Stomach (tissue), 9 donors: ENCODE measurements around the gene SHMT2. TPM values are rescaled to one million over a fixed set of nuclear protein-coding genes. Genes with fewer than 3 reads are reported as not detected.

Experiments
- DNase-seq, 2 donors: peaks; one replicate each; pipeline versions ENCODE4 v3.0.0 to v3.0.0-alpha.2; 2013 to 2019
- H3K27ac ChIP-seq, 5 donors: fragments of 200-600 bp in 4 of 5; sonication (generic) in 4 of 5; one replicate each; pipeline ENCODE4 v1.5.1; 2013 to 2019; ENCODE audit warnings: mild to moderate bottlenecking in 1 of 5, moderate library complexity in 1 of 5
- H3K27me3 ChIP-seq, 3 donors: fragments of 200-600 bp; sonication (generic); one replicate each; pipeline ENCODE4 v1.5.1; 2017 to 2019; ENCODE audit warnings: mixed run types in 1 of 3
- H3K36me3 ChIP-seq, 4 donors: fragments of 200-600 bp; sonication (generic); 1 replicate in 3 of 4; 2 replicates in 1 of 4; pipeline ENCODE4 v1.5.1; 2016 to 2019
- H3K4me1 ChIP-seq, 4 donors: fragments of 200-600 bp; sonication (generic); one replicate each; pipeline ENCODE4 v1.5.1; 2016 to 2019
- H3K4me3 ChIP-seq, 4 donors: fragments of 200-600 bp; sonication (generic) in 3 of 4; one replicate each; pipeline ENCODE4 v1.5.1; 2016 to 2019; ENCODE audit warnings: mild to moderate bottlenecking in 1 of 4
- H3K9me3 ChIP-seq, 4 donors: fragments of 200-600 bp; sonication (generic); one replicate each; pipeline ENCODE4 v1.5.1; 2016 to 2019
- CTCF ChIP-seq, 7 experiments: fragments of 450-650 bp in 4 of 7; fragments of 200-600 bp in 3 of 7; sonication (generic) in 3 of 7; IDR thresholded peaks; one replicate each; pipeline ENCODE4 v1.5.1; 2016 to 2019; ENCODE audit warnings: antibody characterized with exemption in 7 of 7, control low read depth in 2 of 7, mild to moderate bottlenecking in 1 of 7
- EP300 ChIP-seq: sonication (generic); formaldehyde crosslinking; IDR thresholded peaks from one replicate; pipeline ENCODE4 v1.6.1; 2017; ENCODE audit warnings: antibody characterized with exemption
- POLR2A ChIP-seq, 4 donors: fragments of 450-650 bp; IDR thresholded peaks; one replicate each; pipeline ENCODE4 v1.6.1; 2016; ENCODE audit warnings: antibody characterized with exemption in 4 of 4, control low read depth in 2 of 4, mild to moderate bottlenecking in 1 of 4, moderate library complexity in 1 of 4
- POLR2AphosphoS5 ChIP-seq, 3 donors: sonication (generic); formaldehyde crosslinking; IDR thresholded peaks; one replicate each; pipeline ENCODE4 v1.6.1; 2016; ENCODE audit warnings: antibody characterized with exemption in 3 of 3
- WGBS, 5 donors: extraction: QIAGEN DNeasy Blood & Tissue Kit in 3 of 5; methylation state at CpG; one replicate each; pipeline versions ENCODE4 v1.1.5 to v1.1.7; 2013 to 2018; 5-methylcytosine and 5-hydroxymethylcytosine counted together
- intact Hi-C: fragments of 100-400 bp; cut with DNase I; formaldehyde crosslinking; loops from one replicate; pipeline ENCODE4 v1.15.1; 2023; ENCODE audit warnings: low total_unique reads
- polyA plus RNA-seq, 3 donors: library from polyadenylated mRNA; stranded (reverse); fragments of 200-250 nt; gene quantifications; one replicate each; pipeline ENCODE4 v1.2.3, GENCODE V29; 2013
- total RNA-seq, 5 donors: library from RNA; depleted of rRNA; stranded (reverse); fragments of >200 nt; gene quantifications; one replicate each; pipeline versions ENCODE4 v1.1.0 to v1.2.3, GENCODE V29; 2014 to 2016
- donor health status: healthy with polysubstance abuse.
- donor health status: Bipolar disorder and iron deficiency.
- donor health status: healthy.

The SHMT2 gene
- total and polyA plus RNA-seq, 8 donors, result 26.1 to 93.7 (median 58.0) TPM

GRCh38 chr12:57201631-57202030 is 27.9 kb upstream of the SHMT2 start:
- H3K27ac ChIP-seq, result no peak overlapping the region
- no peaks in the 10 kb centered on the region for H3K9me3 ChIP-seq
- DNase-seq, result no peak
- H3K4me3 ChIP-seq, result no peak overlapping the region
- intact Hi-C loops, result no loop called here
- H3K4me1 ChIP-seq, result no peaks in the 10 kb centered on the region
- WGBS, 5 donors, result 79 to 90% (median 89%) methylated on average over 15 to 16 of the region's 16 CpGs
- TF ChIP-seq EP300 (no peak), POLR2AphosphoS5 (IDR thresholded peaks at IDR 0.05) (no peak), POLR2A (IDR thresholded peaks at IDR 0.05) (no peak), CTCF (IDR thresholded peaks at IDR 0.05) (no peak)
- H3K27me3 ChIP-seq, result no peaks in the 10 kb centered on the region
- peaks cover 89 to 100% (median 100%) of the 10 kb centered on the region in 4 donors for H3K36me3 ChIP-seq

GRCh38 chr12:57202321-57202720 is 27.2 kb upstream of the SHMT2 start:
- TF ChIP-seq POLR2A (IDR thresholded peaks at IDR 0.05), result no peak
- TF ChIP-seq CTCF (IDR thresholded peaks at IDR 0.05), result no peak
- TF ChIP-seq EP300, result no peak
- TF ChIP-seq POLR2AphosphoS5 (IDR thresholded peaks at IDR 0.05), result no peak
- intact Hi-C loops, result no loop called here
- Histone ChIP-seq H3K36me3 (peaks cover 85 to 100% (median 98%) of the 10 kb centered on the region in 4 donors), H3K27ac (no peak overlapping the region), H3K4me3 (no peak overlapping the region), H3K4me1 (no peaks in the 10 kb centered on the region), H3K9me3 (no peaks in the 10 kb centered on the region), H3K27me3 (no peaks in the 10 kb centered on the region)
- no peak for DNase-seq
- 90 to 96% (median 93%) methylated on average over 16 to 19 of the region's 19 CpGs for WGBS, 5 donors

- Histone ChIP-seq H3K36me3 (peaks cover 80 to 100% (median 98%) of the 10 kb centered on the region in 4 donors), H3K9me3 (no peaks in the 10 kb centered on the region), H3K4me3 (no peak overlapping the region), H3K27me3 (no peaks in the 10 kb centered on the region), H3K4me1 (no peaks in the 10 kb centered on the region), H3K27ac (no peak overlapping the region)
- no peak for DNase-seq
- TF ChIP-seq POLR2A (IDR thresholded peaks at IDR 0.05), result no peak
- TF ChIP-seq EP300, result no peak
- no peak for TF ChIP-seq POLR2AphosphoS5 (IDR thresholded peaks at IDR 0.05)
- no peak for TF ChIP-seq CTCF (IDR thresholded peaks at IDR 0.05)
- 94 to 97% (median 97%) methylated on average over 28 of the region's 28 CpGs for WGBS, 5 donors
- intact Hi-C loops, result no loop called here
These were observed 26.3 kb upstream of the SHMT2 start for GRCh38 chr12:57203201-57203600.

GRCh38 chr12:57203791-57204190 is 25.7 kb upstream of the SHMT2 start:
- 84 to 100% (median 87%) methylated on average over 1 to 11 of the region's 11 CpGs for whole genome bisulfite sequencing, 5 donors
- no peak overlapping the region for H3K4me3 ChIP-seq
- TF ChIP-seq POLR2A (IDR thresholded peaks at IDR 0.05) (no peak), CTCF (IDR thresholded peaks at IDR 0.05) (no peak), POLR2AphosphoS5 (IDR thresholded peaks at IDR 0.05) (no peak), EP300 (no peak)
- H3K27ac ChIP-seq, result no peak overlapping the region
- H3K27me3 ChIP-seq, result no peaks in the 10 kb centered on the region
- peaks cover 77 to 100% (median 98%) of the 10 kb centered on the region in 4 donors for H3K36me3 ChIP-seq
- intact Hi-C loops, result no loop called here
- H3K9me3 ChIP-seq, result no peaks in the 10 kb centered on the region
- no peak for DNase-seq
- H3K4me1 ChIP-seq, result no peaks in the 10 kb centered on the region
